GF-D8 (cell line): Measurements from ENCODE around the gene SLC37A1.

Experiments used
- DNase-seq: peaks from one replicate; lab custom pipeline; 2025; lab: John Stamatoyannopoulos, UW

Gene SLC37A1

DNA sequence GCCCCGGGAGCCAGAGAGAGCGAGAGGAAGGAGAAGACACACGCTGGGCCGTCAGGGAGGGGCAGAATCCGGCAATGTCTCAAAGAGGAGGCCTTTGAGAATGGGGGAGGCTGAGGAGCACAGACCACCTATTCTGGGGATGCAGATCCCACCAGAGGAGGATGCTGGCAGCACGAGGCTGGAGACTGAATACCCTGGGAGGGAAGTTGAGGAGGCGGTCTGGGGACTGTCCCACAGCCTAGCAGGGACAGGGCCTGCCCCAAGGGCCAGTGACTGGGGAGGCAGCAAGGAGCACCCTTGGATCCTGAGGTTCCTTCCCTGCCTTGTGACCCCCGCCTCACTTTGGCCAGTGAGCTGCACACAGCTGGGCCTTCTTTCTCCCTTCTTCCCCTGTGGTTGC lies 49.2 kb downstream of the SLC37A1 start:
- no peak for DNase-seq

DNA sequence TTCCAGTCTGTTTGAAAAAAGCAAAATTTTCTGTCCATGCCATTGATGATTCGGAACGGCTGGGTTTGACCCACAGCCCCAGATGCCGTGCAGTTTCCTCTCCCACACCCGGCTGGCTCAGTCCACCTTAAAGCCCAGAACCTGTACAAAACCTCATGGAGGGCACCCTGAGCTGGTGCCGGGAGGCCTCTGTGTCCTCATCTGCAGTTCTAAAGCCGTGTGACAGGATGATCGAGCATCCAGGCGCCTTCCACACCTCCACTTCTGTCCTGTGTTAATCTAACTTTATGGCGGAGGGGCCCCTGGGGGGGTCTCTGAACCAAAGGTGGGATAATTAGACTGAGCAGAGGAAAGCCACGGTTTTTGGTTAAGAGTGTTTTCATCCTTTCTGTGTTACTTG lies 49.6 kb downstream of the SLC37A1 start:
- DNase-seq = no peak

DNA sequence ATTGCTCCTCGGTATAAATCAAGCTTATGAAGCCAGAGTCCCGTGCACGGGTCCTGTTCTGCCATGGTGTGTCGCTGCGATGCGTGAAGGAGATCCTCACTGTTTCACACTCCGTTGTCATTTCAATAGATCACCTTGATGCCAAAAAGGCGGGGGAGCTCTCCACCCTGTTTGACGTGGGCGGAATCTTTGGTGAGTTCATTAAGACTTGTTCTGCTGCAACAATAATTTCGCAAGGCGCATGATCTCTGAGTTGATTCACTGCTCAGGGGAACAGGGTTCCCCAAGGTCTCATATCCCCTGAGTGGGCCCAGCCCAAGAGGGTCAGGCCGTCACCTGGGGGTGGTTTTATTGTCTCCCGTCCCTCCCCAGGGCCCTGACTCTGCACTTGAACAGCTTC lies 50.0 kb downstream of the SLC37A1 start:
- DNase-seq = no peak

DNA sequence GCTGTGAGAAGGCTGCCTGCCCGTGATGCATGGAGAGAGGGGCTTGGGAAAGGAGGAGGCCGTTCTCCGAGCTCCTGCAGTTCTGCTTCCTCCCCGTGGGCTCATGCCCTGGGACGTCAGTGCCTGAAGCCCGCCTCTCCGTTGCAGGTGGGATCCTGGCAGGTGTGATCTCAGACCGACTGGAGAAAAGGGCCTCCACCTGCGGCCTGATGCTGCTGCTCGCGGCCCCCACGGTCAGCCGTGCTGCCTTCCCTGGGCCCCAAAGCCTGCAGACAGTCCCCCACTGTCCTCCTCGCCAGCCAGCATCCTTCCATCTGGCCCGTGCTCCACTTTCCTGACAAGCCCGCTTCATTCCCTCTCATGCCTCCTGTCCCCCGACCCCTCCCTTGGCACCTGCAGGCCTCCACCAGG lies 50.9 kb downstream of the SLC37A1 start:
- no peak for DNase-seq

DNA sequence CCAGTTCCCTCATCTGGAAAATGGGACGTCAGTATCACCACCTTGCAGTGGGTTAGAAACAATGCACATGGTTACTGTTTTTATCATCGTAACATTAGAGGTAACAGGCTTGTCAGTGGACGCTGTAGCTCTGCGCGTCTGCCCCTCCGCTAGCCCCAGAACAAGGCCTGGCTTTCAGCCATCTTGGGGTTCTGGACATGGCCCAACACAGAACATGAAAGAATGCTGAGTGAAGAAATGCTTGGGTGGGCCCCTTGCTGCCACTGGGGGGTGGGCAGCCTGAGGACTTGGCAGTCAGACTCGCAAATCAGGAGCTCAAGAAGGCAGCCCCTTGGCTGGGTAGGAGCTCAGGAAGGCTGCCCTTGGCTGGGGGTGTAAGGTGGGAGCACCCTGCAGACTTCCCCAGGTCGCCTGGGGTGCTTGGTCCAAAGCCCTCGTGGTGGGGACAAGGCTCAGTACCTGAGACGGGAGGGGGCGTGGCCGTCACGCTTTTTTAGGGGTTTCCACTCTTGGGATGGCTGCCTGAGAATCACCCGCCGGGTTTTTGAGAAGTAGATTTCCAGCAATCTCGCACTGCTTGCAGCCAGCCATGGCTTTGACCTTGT lies 51.7 kb downstream of the SLC37A1 start:
- no peak for DNase-seq

DNA sequence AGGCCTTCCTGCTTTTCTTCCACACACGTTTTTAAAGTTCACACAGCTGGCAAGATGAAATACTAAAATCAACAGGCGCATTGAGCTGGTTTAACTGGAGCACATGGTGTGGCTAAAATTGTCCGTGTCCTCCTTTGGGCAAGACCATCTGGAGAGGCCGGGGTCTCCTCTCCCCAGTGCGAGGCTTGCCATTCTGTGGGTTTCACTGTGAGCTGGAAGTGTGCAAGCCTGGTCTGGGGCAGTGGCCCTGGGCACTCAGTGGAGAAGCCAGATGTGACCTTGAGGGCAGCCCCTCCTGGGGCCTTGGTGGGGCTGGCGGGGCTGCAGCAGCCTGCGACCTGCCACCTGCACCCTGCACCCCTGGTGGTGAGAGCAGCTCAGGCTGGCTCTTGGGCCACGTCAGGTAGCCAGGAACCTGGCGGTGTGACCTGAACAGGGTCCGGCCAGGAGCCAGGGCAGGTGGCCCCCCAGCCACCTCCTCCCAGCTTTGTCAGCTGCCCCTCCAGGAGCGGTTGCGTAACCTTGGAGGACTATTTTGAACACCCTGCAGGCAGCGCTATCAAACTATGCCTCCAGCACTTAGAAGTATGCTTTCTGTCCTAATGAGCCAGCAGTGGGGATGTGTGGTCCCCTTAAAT lies 52.4 kb downstream of the SLC37A1 start:
- no peak for DNase-seq

DNA sequence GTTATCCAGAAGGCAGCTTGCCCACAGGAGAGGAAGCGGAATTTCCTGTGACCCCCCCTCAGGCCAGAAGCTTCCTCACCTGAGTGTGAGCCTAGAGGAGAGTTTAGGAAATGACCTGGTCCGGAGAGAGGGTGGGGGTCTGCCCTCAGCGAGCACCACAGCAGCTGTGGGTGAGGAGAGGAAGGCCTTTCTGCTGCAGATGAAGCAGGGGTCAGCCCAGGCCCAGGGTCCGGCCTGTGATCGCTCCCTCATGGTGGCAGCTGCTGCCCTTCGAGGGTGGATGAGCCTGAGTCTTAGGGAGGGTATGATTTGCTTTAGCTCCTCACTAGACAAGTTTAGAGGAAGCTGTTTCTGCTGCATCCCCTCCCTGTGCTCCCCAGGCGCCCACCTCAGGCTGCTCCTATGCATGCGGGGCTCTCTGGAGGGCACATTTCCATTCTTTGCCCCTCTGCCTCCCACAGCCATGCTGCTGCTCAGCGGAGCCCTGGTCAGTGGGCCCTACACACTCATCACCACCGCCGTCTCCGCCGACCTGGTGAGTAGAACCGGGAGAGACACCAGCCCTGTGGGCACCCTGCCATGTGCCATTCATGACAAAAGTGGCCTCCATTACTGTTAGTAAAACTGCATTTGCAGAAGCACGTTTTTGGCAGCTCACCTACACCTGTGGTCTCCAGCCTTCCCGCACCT lies 53.0 kb downstream of the SLC37A1 start:
- no peak for DNase-seq

DNA sequence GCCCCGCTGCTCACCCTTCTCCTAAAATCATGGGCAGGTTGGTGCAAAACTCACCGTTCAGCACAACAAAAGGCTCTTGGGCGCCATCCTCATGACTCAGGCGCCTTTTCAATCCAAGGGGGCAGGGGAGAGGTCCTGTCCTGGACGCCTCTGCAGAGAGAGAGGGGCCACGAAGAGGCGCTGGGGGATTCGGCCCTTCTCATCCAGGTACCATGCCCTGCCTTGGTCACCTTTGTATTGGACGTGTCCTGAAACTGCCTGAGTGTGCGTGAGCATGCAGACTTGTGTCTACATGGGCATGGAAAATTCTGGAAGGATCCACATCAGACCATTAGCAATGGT lies 53.5 kb downstream of the SLC37A1 start:
- DNase-seq = no peak

DNA sequence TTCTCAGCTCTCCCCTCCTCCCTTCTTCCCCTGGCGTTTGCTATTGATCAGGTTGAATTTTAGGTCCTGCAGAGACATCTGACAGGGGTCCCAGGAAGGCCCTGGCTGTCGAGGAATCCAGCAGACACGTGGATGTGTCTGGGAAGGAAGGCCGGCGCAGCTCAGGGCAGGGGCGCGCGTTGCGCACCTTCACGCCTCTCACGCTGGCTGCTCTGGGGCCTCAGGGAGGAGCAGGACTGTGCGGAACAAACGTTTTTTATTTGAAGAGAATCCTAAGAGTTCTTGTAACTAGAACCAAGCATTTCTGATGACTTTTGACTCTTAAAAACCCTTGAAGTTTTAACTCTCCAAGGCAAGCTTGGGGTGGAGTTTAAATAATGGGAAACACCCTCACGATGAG lies 54.2 kb downstream of the SLC37A1 start:
- no peak for DNase-seq

DNA sequence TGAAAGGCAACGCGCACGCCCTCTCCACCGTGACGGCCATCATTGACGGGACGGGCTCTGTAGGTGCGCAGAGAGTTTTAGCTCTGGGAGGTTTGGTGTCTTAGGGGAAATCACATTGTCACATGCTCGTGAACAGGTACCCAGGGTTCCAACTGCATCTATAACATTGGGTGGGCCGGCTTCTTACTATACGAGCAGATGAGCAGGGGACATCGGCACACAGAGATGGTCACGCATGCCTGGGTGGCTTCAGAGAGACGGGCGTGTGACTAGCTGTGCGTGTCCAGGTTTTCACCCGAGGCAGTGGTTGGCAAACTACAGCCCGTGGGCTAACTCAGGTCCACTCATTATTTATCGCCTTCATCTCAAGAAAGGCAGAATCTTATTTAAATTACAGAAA lies 54.7 kb downstream of the SLC37A1 start:
- DNase-seq = no peak

DNA sequence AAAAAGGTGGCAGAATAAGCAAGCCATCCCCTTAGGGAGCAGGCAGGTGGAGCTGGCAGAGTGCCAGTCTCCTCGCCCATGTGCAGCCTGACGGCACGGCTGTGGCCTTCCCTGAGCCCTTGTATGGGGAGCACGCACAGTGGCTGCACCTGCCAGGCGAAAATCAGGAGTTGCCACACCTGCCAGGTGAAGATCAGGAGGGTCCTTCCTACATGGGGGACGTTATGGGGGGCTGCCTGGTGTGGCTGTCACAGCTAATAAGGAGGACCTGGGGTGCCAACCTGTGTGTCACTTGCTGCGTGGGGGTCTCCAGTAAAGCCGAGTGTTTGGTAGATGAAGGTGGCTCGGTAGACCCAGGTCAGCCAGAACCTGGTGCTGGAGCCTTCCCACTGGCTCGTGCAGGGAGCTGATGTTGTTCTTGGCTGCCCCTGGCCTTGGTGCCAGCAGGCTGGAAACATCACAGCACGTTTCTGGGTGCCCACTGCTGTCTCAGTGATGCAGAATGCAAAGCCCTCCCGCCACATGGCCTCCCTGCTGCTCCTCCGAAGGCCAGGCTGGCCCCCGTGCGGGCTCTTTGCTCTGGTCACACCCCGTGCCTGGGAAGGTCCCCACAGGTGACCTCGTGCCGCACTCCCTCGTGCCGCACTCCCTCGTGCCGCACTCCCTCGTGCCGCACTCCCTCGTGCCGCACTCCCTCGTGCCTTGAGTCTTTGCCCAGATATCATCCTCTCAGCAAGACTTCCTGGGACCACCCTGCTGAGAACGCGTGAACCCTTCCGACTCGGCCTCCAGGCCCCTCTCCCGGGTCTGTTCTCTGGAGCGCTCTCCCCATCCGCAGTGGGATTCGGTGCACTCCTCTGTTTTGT lies 55.4 kb downstream of the SLC37A1 start:
- DNase-seq = no peak

DNA sequence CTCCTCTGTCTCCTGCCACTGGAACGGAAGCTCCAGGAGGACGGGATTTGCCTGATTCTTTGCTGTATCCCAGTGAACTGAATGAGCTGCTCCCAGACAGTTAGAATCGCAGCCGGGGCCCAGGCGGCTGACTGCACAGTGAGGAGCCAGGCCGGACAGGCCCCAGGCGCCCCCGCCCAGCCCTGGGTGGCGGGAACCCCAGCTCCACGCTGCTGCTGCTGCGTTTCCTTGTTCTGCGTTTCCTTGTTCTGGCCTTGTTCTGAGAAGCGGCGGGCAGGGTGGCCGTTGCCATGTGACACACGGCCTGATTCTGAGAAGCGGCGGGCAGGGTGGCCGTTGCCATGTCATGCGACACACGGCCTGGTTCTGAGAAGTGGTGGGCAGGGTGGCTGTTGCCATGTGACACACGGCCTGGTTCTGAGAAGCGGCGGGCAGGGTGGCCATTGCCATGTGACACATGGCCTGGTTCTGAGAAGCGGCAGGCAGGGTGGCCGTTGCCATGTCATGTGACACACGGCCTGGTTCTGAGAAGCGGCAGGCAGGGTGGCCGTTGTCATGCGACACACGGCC lies 56.2 kb downstream of the SLC37A1 start:
- DNase-seq = no peak

DNA sequence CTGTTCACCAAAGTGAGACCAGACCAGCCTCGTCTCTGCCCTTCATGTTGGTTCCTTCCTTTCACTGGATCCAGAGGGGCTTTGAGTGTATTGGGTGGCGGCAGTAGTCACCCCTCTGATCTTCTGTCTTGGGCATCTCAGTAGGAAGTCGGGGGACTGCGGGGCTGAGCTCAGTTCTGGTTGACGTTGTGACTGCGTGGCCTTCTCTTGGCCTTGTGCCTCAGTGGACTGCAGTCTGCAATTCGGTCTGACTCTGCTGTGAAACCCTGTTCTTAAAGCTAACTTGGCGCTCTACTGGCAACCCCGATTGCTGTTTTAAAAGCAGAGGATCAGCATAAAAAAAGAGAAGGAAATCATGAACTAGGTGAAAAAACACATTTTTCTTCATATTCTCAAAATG lies 56.7 kb downstream of the SLC37A1 start:
- no peak for DNase-seq

DNA sequence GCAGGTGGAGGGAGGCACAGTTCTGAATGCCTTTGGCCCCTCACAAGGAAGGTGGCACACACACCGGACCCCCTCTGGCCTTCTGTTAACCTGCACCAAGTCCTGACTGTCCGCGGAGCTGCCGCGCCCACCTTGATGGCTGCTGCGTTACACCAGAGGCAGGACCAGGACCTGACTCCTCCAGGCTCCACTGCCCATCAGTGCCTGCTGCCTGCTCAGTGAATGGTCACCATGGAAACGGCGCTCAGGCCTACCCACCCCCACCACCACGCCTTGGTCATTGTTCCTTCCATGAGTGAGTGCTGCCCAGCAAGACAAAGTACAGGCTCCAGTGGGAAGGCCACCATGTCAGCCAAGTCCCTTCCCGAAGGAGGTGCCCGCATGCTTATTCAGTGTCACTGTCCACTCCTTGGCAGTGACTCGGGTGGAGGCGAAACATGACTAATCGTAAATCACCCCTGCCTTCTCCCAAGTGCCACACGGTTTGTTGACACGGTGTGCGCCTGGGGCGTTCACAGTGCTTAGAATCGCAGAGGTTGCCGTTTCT lies 57.3 kb downstream of the SLC37A1 start:
- no peak for DNase-seq

DNA sequence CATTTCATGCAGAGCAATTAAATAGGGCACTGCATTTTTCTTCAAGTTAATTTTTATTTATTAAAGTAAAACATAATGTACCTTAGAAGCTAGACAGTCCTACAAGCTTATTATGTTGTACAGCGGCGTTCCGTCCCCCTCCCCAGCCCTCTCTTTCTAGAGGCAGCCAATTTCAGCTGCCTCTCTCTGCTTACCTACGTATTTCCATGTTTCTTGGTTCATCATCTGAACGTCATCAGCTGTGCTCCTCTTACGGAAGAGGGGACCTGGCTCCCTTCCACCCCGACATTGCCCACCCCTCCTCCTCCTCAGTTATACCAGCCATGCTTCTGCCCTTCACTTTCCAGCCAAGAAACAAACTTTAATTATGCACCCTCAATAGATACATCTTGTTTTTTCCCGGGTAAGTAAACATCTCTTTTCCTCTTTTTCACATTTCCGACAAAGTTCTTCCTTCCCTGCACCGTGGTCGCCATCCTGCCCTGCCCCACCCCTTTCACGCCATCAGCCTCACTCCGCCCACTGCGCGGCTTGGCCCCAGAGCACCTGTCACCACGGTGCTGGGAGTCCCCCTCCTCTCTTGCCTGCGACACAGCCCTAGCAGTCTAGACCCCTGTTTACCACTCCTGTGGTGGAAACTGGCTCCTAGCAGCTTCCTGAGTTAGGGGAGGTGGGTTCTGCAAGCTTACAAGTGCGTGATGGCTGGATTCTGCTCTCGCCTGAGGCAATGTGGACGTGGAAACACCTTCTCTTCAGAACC lies 57.9 kb downstream of the SLC37A1 start:
- DNase-seq = no peak

DNA sequence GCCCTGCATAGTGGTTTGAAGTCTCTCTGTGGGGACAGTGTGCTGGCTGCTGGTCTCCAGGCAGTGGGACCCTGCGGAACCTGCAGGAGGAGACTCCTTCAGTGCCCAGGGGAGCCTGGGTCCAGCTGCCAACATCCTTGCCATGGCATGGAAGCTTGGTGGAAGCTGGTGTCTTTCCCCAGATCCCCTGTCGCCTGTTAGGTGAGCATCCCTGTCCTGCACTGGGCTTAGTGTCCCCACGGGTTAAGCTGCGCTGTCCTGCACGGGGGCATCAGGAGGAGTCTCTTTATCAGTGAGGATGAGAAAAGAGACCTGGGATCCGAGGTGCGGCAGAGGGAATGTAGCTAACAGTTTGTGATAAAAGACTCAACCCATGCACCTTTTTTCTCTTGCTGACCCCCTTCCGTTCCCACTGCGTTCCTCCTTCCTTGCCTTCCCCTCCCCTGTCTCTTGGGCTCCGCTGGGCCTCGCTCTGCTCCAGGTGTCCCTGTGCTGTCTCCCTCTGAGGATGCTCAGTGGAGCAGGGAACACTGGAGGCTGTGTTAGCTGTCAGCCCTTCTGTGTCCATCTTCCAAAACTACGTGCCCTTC lies 59.3 kb downstream of the SLC37A1 start:
- no peak for DNase-seq

DNA sequence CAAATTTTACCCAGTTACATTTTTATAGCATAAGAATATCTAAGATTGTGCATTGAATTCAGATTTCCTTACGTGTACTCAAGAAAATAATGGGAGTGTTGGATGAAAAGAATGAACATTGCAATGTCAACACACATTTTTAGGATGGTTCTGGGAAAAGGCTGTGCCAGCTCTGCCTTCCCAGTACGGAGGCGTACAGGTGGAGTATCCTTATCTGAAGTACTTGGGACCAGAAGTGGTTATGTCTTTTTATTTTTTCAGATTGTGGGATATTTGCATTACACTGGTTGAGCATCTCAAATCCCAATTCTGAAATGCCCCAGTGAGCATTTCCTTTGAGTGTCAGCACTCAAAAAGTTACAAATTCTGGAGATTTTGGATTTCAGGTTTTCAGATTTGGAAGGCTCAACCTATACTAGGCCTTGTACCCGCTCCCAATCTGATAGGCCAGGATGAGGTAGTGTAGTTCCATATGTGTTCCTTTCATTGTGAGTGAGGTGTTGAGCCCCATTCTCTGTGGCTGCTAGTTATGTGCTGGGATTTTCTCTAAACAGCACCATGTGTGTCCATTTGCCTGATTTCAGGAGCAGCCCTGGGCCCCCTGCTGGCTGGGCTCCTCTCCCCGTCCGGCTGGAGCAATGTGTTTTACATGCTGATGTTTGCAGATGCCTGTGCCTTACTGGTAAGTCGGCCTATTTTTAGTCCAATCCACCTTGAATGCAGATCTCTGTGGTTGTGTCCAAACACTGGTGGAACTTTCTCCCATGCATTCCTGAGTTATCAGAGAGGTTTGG lies 60.8 kb downstream of the SLC37A1 start:
- no peak for DNase-seq

DNA sequence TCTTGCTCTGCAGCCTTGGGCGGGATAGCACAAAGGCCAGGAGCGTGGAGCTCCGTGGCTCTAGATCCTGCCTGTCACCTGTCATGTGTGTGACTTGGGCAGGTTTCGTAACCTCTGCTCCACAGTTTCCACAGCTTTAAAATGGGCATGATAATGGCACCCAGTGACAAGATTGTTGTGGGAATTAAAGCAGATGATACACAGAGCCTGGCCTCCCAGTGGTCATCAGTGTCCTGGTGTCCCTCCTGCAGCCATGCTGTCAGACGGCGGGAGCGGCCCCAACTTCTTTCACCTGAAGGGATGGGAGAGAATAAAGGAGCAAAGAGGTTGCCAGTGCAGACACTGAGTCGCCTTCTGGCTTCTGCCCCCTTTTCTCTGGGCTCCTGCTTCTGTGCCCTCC lies 61.5 kb downstream of the SLC37A1 start:
- DNase-seq = no peak

DNA sequence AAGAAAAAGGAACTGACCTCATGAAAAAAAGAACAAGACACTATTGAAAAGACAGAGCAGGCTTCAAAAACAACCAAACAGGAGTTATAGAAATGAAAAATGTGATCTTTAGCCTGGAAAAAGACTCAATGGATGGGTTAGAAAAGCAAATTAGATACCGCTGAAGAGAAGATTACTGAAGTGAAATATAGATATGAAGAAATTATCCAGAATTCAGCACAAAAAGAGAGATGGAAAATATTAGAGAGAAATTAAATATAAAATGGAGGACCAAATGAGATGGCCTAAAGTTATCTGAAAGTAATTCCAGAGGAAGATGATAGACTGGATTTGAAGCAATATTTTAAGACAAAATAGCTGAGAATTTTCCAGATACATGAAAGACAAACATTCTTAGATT lies 63.0 kb downstream of the SLC37A1 start:
- DNase-seq = no peak

DNA sequence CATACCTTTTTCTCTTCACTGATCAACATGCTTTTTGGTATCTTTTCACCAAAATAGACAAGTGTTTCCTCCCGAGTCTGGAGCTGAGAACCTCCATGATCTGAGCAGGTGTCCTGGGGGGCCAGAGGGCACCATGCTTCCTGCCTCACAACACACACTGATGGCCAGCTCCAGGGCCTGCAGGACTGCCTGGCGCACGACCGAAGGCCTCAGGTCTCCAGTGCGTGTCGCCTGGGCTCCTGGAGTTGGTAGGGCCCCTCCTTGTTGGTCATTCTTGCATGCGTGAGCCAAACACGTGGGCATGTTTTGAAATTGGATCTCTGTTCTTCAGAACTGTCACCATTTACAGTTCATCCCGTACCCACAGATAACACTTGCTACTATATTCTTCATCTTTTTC lies 64.4 kb downstream of the SLC37A1 start:
- DNase-seq = no peak
